CD4-positive, alpha-beta T cell treated with Interleukin-1 beta for 1 hour (primary cell): ENCODE results near the gene PTDSS2.
"Not testable (repeated sequence)": the region's sequence is repeated elsewhere in the genome, so short reads cannot be mapped to it uniquely, and the experiment has no call there.

ENCODE experiments used
- DNase-seq, 2 donors: peaks; one replicate each; pipeline ENCODE4 v3.0.0-alpha.2; 2020 to 2022

Gene PTDSS2

GRCh38 chr11:508956-509355 lies 58.9 kb downstream of the PTDSS2 start:
- no peak for DNase-seq

- no peak for DNase-seq
These were observed 62.9 kb downstream of the PTDSS2 start for GRCh38 chr11:512761-513595.

GRCh38 chr11:514606-515005 lies 64.5 kb downstream of the PTDSS2 start:
- no peak for DNase-seq

GRCh38 chr11:515131-515530 lies 65.1 kb downstream of the PTDSS2 start:
- no peak for DNase-seq

- no peak for DNase-seq
These were observed 66.3 kb downstream of the PTDSS2 start for GRCh38 chr11:516400-516799.

- DNase-seq = not testable (repeated sequence)
These were observed 67.0 kb downstream of the PTDSS2 start for GRCh38 chr11:516918-517685.

- peak; percentile 87 to 90 for DNase-seq
These were observed 68.6 kb downstream of the PTDSS2 start for GRCh38 chr11:518463-519202.

GRCh38 chr11:520428-521176 lies 70.5 kb downstream of the PTDSS2 start:
- no peak for DNase-seq

GRCh38 chr11:521177-521688 lies 71.2 kb downstream of the PTDSS2 start:
- DNase-seq = no peak

- DNase-seq = no peak
These were observed 76.1 kb downstream of the PTDSS2 start for GRCh38 chr11:526192-526591.

GRCh38 chr11:528166-528814 lies 78.2 kb downstream of the PTDSS2 start:
- no peak for DNase-seq

- DNase-seq = no peak
These were observed 79.0 kb downstream of the PTDSS2 start for GRCh38 chr11:528815-529727.

- no peak for DNase-seq
These were observed 79.8 kb downstream of the PTDSS2 start for GRCh38 chr11:529728-530411.

GRCh38 chr11:530960-531831 lies 81.1 kb downstream of the PTDSS2 start:
- no peak for DNase-seq

- no peak for DNase-seq
These were observed 81.9 kb downstream of the PTDSS2 start for GRCh38 chr11:531919-532526.

GRCh38 chr11:532527-532985 lies 82.5 kb downstream of the PTDSS2 start:
- no peak for DNase-seq

- no peak for DNase-seq
These were observed 83.0 kb downstream of the PTDSS2 start for GRCh38 chr11:532986-533585.
